AG04449 (cell line): Measurements from ENCODE around the gene SCGB1A1.

ENCODE experiments used
- CTCF ChIA-PET: fragments of 350-600 bp; formaldehyde crosslinking; extraction: SDS; loops from one replicate; lab custom pipeline; 2021; ENCODE audit warnings: antibody characterized with exemption; lab: Yijun Ruan, JAX
- POLR2A ChIA-PET: fragments of 400-600, 350-600 bp; formaldehyde crosslinking; extraction: SDS; loops from one replicate; lab custom pipeline; 2020; ENCODE audit warnings: antibody characterized with exemption, inconsistent platforms; lab: Yijun Ruan, JAX
- DNase-seq: peaks from one replicate; pipeline ENCODE4 v3.0.0-alpha.2; 2010; ENCODE audit warnings: low read depth, low spot score
- H3K4me3 ChIP-seq: 2 replicates; pipeline ENCODE4 v1.5.1; 2011; ENCODE audit warnings: low read depth, mild to moderate bottlenecking, control low read depth, low read length
- TF ChIP-seq, protein P1 (sequence below): IDR thresholded peaks from one replicate; pipeline ENCODE4 v1.5.1; 2011; ENCODE audit warnings: mild to moderate bottlenecking, moderate library complexity, low read length, control low read depth, inconsistent platforms; ENCODE audit not compliant: insufficient read depth; ENCODE audit errors: missing control alignments

The SCGB1A1 gene

DNA sequence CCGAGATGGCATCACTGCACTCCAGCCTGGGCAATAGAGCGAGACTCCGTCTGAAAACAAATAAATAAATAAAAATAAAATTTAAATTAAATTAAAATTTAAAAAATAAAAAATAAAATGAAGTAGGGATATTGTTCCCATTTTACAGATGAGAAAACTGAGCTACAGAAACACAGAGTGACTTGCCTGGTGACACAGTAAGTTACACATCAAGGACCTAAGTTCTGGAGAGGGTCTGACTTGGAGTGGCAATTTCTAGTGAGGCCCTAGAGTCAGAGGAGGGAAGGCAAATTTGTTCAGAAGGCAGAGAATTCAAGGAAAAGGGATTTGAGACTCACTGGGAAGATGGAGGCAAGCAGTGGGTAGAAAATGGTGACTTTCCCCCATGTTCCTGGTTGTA lies 2.0 kb downstream of the SCGB1A1 start:
- ChIA-PET POLR2A (no interaction called here), CTCF (interaction anchor here (1.3 to 16.0 kb wide), 7 partner anchors 9 to 273 kb away, joined by 3 to 337 read pairs (median 4); partner anchors contain the start of gene AHNAK)
- DNase-seq, result no peak
- no peak overlapping the region for H3K4me3 ChIP-seq
- TF ChIP-seq, protein P1, sequence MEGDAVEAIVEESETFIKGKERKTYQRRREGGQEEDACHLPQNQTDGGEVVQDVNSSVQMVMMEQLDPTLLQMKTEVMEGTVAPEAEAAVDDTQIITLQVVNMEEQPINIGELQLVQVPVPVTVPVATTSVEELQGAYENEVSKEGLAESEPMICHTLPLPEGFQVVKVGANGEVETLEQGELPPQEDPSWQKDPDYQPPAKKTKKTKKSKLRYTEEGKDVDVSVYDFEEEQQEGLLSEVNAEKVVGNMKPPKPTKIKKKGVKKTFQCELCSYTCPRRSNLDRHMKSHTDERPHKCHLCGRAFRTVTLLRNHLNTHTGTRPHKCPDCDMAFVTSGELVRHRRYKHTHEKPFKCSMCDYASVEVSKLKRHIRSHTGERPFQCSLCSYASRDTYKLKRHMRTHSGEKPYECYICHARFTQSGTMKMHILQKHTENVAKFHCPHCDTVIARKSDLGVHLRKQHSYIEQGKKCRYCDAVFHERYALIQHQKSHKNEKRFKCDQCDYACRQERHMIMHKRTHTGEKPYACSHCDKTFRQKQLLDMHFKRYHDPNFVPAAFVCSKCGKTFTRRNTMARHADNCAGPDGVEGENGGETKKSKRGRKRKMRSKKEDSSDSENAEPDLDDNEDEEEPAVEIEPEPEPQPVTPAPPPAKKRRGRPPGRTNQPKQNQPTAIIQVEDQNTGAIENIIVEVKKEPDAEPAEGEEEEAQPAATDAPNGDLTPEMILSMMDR, result no peak

GRCh38 chr11:62421996-62422395 lies 3.2 kb downstream of the SCGB1A1 start:
- no peak overlapping the region for H3K4me3 ChIP-seq
- TF ChIP-seq, protein P1, result no peak
- ChIA-PET POLR2A (interaction anchor here (0.7 to 1.1 kb wide), 2 partner anchors 121 to 360 kb away, joined by 3 to 4 read pairs; no protein-coding TSS in a partner anchor), CTCF (interaction anchor here (1.0 to 16.0 kb wide), 11 partner anchors 14 to 272 kb away, joined by 3 to 337 read pairs (median 11); partner anchors contain the start of genes AHNAK and TUT1)
- no peak for DNase-seq

DNA sequence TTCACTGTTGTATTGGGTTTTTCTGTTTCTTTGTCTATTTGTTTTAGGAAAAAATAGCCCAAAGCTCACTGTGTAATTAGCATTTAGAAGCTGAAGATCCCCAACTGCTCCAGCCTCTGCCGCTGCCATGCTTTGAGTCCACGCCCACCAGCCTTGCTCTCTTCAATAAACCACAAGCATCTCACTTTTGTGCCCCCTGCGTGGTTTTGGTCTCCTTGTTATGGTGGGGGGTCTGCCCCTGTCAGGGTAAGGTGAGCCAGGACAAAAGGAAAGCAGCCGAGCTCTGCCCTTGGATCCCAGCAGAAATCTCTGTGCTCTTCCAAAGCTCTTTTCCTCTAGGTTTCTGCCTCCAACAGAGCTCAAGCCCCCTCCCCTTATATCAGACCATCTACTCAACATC lies 4.2 kb downstream of the SCGB1A1 start:
- CTCF ChIA-PET, result interaction anchor here (0.7 to 16.0 kb wide), 13 partner anchors 12 to 169 kb away, joined by 3 to 337 read pairs (median 11); partner anchors contain the start of genes AHNAK and TUT1
- TF ChIP-seq, protein P1, result no peak
- DNase-seq, result no peak
- POLR2A ChIA-PET, result no interaction called here
- H3K4me3 ChIP-seq, result no peak overlapping the region

GRCh38 chr11:62427630-62428233 lies 8.9 kb downstream of the SCGB1A1 start:
- ChIA-PET CTCF (interaction anchor here (1.1 to 16.0 kb wide), 7 partner anchors 17 to 131 kb away, joined by 3 to 337 read pairs (median 10); partner anchors contain the start of gene AHNAK), POLR2A (interaction anchor here (0.9 to 1.6 kb wide), 3 partner anchors 17 to 116 kb away, joined by 3 to 4 read pairs (median 4); no protein-coding TSS in a partner anchor)
- peak; percentile 23 for DNase-seq
- TF ChIP-seq, protein P1, result no peak
- H3K4me3 ChIP-seq, result no peak overlapping the region

DNA sequence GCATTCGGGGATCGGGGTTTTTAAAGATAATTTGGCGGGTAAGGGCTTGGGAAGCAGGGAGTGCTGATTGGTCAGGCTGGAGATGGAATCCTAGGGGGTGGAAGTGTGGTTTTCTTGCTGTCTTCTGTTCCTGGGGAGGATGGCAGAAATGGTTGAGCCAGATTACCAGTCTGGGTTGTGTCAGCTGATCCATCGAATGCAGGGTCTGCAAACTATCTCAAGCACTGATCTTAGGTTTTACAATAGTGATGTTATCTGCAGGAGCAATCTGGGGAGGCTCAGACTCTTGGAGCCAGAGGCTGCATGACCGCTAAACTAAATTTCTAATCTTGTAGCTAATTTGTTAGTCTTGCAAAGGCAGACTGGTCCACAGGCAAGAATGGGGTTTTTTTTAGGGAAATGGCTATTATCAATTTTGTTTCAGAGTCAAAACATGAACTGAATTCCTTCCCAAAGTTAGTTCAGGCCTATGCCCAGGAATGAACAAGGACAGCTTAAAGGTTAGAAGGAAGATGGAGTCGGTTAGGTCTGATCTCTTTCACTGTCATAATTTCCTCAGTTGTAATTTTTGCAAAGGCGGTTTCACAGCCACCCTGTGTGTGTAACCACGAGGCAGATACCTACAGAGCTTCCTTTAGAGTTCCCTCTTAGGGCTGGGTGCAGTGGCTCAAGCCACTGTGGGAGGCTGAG lies 10.2 kb downstream of the SCGB1A1 start:
- ChIA-PET POLR2A (interaction anchor here (0.8 to 1.1 kb wide), 2 partner anchors 110 to 145 kb away, joined by 3 read pairs; partner anchors contain the start of gene EEF1G), CTCF (interaction anchor here (1.2 to 16.0 kb wide), 6 partner anchors 9 to 130 kb away, joined by 3 to 337 read pairs (median 6); partner anchors contain the start of gene AHNAK)
- H3K4me3 ChIP-seq, result no peak overlapping the region
- TF ChIP-seq, protein P1, result no peak
- no peak for DNase-seq
